BLaER1 (cell line): ENCODE data around the gene PRKRIP1.
"Not testable (repeated sequence)": the region's sequence is repeated elsewhere in the genome, so short reads cannot be mapped to it uniquely, and the experiment has no call there.

Source experiments
- H3K27ac ChIP-seq: shearing (Covaris generic); formaldehyde crosslinking; 2 replicates; pipeline ENCODE4 v1.8.1; 2022
- H3K27me3 ChIP-seq: shearing (Covaris generic); formaldehyde crosslinking; 2 replicates; pipeline ENCODE4 v1.8.1; 2022
- H3K36me3 ChIP-seq: shearing (Covaris generic); formaldehyde crosslinking; 2 replicates; pipeline ENCODE4 v1.8.1; 2022
- H3K4me1 ChIP-seq: shearing (Covaris generic); formaldehyde crosslinking; 2 replicates; pipeline ENCODE4 v1.8.1; 2022
- H3K4me2 ChIP-seq: shearing (Covaris generic); formaldehyde crosslinking; 2 replicates; pipeline ENCODE4 v1.8.1; 2022
- H3K4me3 ChIP-seq: shearing (Covaris generic); formaldehyde crosslinking; 2 replicates; pipeline ENCODE4 v1.8.1; 2022
- H3K9ac ChIP-seq: shearing (Covaris generic); formaldehyde crosslinking; 2 replicates; pipeline ENCODE4 v1.8.1; 2022
- H3K9me3 ChIP-seq: shearing (Covaris generic); formaldehyde crosslinking; 2 replicates; pipeline ENCODE4 v1.8.1; 2022
- H4K20me1 ChIP-seq: shearing (Covaris generic); formaldehyde crosslinking; 2 replicates; pipeline ENCODE4 v1.8.1; 2022
- Cebpa-rat ChIP-seq: shearing (Covaris generic); IDR thresholded peaks from 2 replicates; pipeline ENCODE4 v1.8.1; 2022

The PRKRIP1 gene

GRCh38 chr7:102404005-102404861 lies 8.1 kb downstream of the PRKRIP1 start:
- Histone ChIP-seq H3K27ac (no peak overlapping the region), H3K27me3 (no peaks in the 10 kb centered on the region), H3K36me3 (peaks cover 93% of the 10 kb centered on the region), H4K20me1 (peaks cover 36% of the 10 kb centered on the region), H3K4me3 (no peak overlapping the region), H3K9me3 (peaks cover 2% of the 10 kb centered on the region), H3K4me2 (peak overlapping the region; percentile 43), H3K4me1 (peaks cover 33% of the 10 kb centered on the region), H3K9ac (no peak overlapping the region; the same call in 1 of the 2 replicates)
- TF ChIP-seq Cebpa-rat: no peak

GRCh38 chr7:102404862-102405188 lies 8.7 kb downstream of the PRKRIP1 start:
- H3K27me3 ChIP-seq, H3K4me2 ChIP-seq, H3K9me3 ChIP-seq, H3K4me3 ChIP-seq, H3K27ac ChIP-seq, H3K9ac ChIP-seq: not testable (repeated sequence)
- Histone ChIP-seq H3K36me3 (peaks cover 93% of the 10 kb centered on the region), H3K4me1 (peaks cover 36% of the 10 kb centered on the region), H4K20me1 (peaks cover 36% of the 10 kb centered on the region)

- TF ChIP-seq Cebpa-rat: no peak
- Histone ChIP-seq H3K36me3 (peaks cover 93% of the 10 kb centered on the region), H3K27me3 (no peaks in the 10 kb centered on the region), H3K4me3 (no peak overlapping the region), H4K20me1 (peaks cover 32% of the 10 kb centered on the region), H3K27ac (peak overlapping the region; percentile 56), H3K9me3 (peaks cover 19% of the 10 kb centered on the region), H3K4me1 (peaks cover 48% of the 10 kb centered on the region), H3K4me2 (peak overlapping the region; percentile 83), H3K9ac (peak overlapping the region; percentile 42; the same call in 1 of the 2 replicates)
Observed at GRCh38 chr7:102407910-102408309, 11.7 kb downstream of the PRKRIP1 start.

GRCh38 chr7:102408530-102408929 lies 12.4 kb downstream of the PRKRIP1 start:
- H3K4me3 ChIP-seq, H3K9ac ChIP-seq, H3K27me3 ChIP-seq: not testable (repeated sequence)
- H3K4me1 ChIP-seq: peaks cover 51% of the 10 kb centered on the region
- peaks cover 28% of the 10 kb centered on the region for H4K20me1 ChIP-seq
- H3K36me3 ChIP-seq: peaks cover 93% of the 10 kb centered on the region
- peak overlapping the region; percentile 83 for H3K4me2 ChIP-seq
- peaks cover 19% of the 10 kb centered on the region for H3K9me3 ChIP-seq
- peak overlapping the region; percentile 56 for H3K27ac ChIP-seq

- Histone ChIP-seq H4K20me1 (peaks cover 20% of the 10 kb centered on the region), H3K4me2 (peak overlapping the region; percentile 83), H3K27ac (0 out of 2 replicates have a peak overlapping the region, but pooled peaks have one; percentile 33), H3K9ac (no peak overlapping the region), H3K36me3 (peaks cover 93% of the 10 kb centered on the region), H3K4me1 (peaks cover 45% of the 10 kb centered on the region), H3K9me3 (peaks cover 19% of the 10 kb centered on the region), H3K4me3 (peak overlapping the region; percentile 30; the same call in 1 of the 2 replicates), H3K27me3 (no peaks in the 10 kb centered on the region)
- no peak for TF ChIP-seq Cebpa-rat
Observed at GRCh38 chr7:102409340-102409739, 13.2 kb downstream of the PRKRIP1 start.

- H4K20me1 ChIP-seq: peaks cover 19% of the 10 kb centered on the region
- no peak overlapping the region for H3K27ac ChIP-seq
- TF ChIP-seq Cebpa-rat: no peak
- H3K9ac ChIP-seq: no peak overlapping the region
- peak overlapping the region; percentile 30; the same call in 1 of the 2 replicates for H3K4me3 ChIP-seq
- H3K9me3 ChIP-seq: peaks cover 19% of the 10 kb centered on the region
- H3K27me3 ChIP-seq: no peaks in the 10 kb centered on the region
- no peak overlapping the region for H3K4me2 ChIP-seq
- peaks cover 47% of the 10 kb centered on the region for H3K4me1 ChIP-seq
- peaks cover 94% of the 10 kb centered on the region for H3K36me3 ChIP-seq
Observed at GRCh38 chr7:102410123-102410522, 14.0 kb downstream of the PRKRIP1 start.

GRCh38 chr7:102410918-102411317 lies 14.8 kb downstream of the PRKRIP1 start:
- Histone ChIP-seq H3K4me1 (peaks cover 55% of the 10 kb centered on the region), H3K36me3 (peaks cover 94% of the 10 kb centered on the region), H3K9me3 (peaks cover 19% of the 10 kb centered on the region), H4K20me1 (peaks cover 16% of the 10 kb centered on the region), H3K9ac (no peak overlapping the region), H3K27ac (no peak overlapping the region), H3K4me2 (no peak overlapping the region), H3K4me3 (no peak overlapping the region), H3K27me3 (no peaks in the 10 kb centered on the region)
- no peak for TF ChIP-seq Cebpa-rat

- H3K9ac ChIP-seq: no peak overlapping the region
Observed at GRCh38 chr7:102412548-102412947, 16.4 kb downstream of the PRKRIP1 start.

GRCh38 chr7:102413091-102413490 lies 16.9 kb downstream of the PRKRIP1 start:
- Histone ChIP-seq H3K9me3 (peaks cover 19% of the 10 kb centered on the region), H4K20me1 (peaks cover 5% of the 10 kb centered on the region), H3K4me3 (no peak overlapping the region), H3K27ac (no peak overlapping the region), H3K27me3 (no peaks in the 10 kb centered on the region), H3K4me2 (peak overlapping the region; percentile 25), H3K36me3 (peaks cover 94% of the 10 kb centered on the region), H3K4me1 (peaks cover 60% of the 10 kb centered on the region), H3K9ac (no peak overlapping the region)
- no peak for TF ChIP-seq Cebpa-rat

More at GRCh38 chr7:102412548-102412947, 16.4 kb downstream of the PRKRIP1 start:
- Histone ChIP-seq H3K4me1 (peaks cover 62% of the 10 kb centered on the region), H3K27me3 (no peaks in the 10 kb centered on the region), H3K4me2 (peak overlapping the region; percentile 25), H3K9me3 (peaks cover 19% of the 10 kb centered on the region), H3K36me3 (peaks cover 94% of the 10 kb centered on the region), H3K27ac (no peak overlapping the region), H4K20me1 (peaks cover 11% of the 10 kb centered on the region), H3K4me3 (no peak overlapping the region)
- TF ChIP-seq Cebpa-rat: no peak

- Histone ChIP-seq H3K9ac (no peak overlapping the region), H3K9me3 (peaks cover 19% of the 10 kb centered on the region), H3K27me3 (no peaks in the 10 kb centered on the region), H4K20me1 (peaks cover under 1% of the 10 kb centered on the region; the same call in 1 of the 2 replicates), H3K27ac (no peak overlapping the region), H3K36me3 (peaks cover 98% of the 10 kb centered on the region), H3K4me3 (no peak overlapping the region), H3K4me1 (peaks cover 54% of the 10 kb centered on the region), H3K4me2 (no peak overlapping the region)
- TF ChIP-seq Cebpa-rat: no peak
Observed at GRCh38 chr7:102413611-102414010, 17.4 kb downstream of the PRKRIP1 start.
